ENCODE data around the gene FNDC11. TPM values are rescaled to one million over a fixed set of nuclear protein-coding genes. Genes with fewer than 3 reads are reported as not detected.

The FNDC11 gene
- total and polyA plus RNA-seq, 7 experiments from 2014 or later, result 0.22 to 1.2 (median 0.32) TPM

DNA sequence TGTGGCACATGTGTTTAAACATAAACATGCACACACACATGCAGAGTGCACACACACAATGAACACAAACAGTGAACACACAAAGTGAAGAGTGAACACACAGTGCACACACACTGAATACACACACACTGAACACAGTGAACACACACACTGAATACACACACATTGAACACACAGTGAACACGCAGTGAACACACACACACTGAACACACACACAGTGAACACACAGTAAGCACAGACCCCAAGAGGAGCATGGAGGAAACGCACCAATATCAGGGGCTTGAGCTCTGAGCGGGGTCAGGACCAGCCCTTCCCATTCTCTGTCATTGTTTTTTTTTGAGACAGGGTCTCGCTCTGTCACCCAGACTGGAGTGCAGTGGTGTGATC, 37.2 kb downstream of the FNDC11 start:
- POLR2A ChIA-PET, result no interaction called here
- Histone ChIP-seq H3K27ac (ENCODE audit: low read depth, low read length) (no peak overlapping the region), H3K9me3 (ENCODE audit: control insufficient read depth in 2 of 3, low read length in 3 of 3) (no peaks in the 10 kb centered on the region), H3K4me3 (ENCODE audit: low read length) (no peak overlapping the region), H3K4me1 (ENCODE audit: control insufficient read depth in 2 of 2, insufficient read depth in 2 of 2, low read length in 2 of 2) (peaks cover 0 to 23% of the 10 kb centered on the region in 2 donors), H3K27me3 (ENCODE audit: control insufficient read depth in 2 of 2, insufficient read depth in 2 of 2, low read length in 2 of 2) (no peaks in the 10 kb centered on the region), H3K36me3 (ENCODE audit: control insufficient read depth in 2 of 3, insufficient read depth in 3 of 3, low read length in 3 of 3) (peaks cover 0 to 72% (median 5%) of the 10 kb centered on the region in 3 experiments)
- H3K4me3 Mint-ChIP-seq, result no peak overlapping the region
- H3K4me1 Mint-ChIP-seq, result peaks cover 5 to 22% (median 16%) of the 10 kb centered on the region in 7 donors
- intact Hi-C loops (cut with micrococcal nuclease), result no loop called here
- no peak for DNase-seq
- H3K9me3 Mint-ChIP-seq, result no peaks in the 10 kb centered on the region
- CTCF ChIA-PET, result no interaction called here
- ATAC-seq, result no peak
- peaks cover 5 to 47% (median 22%) of the 10 kb centered on the region in 5 donors for H3K36me3 Mint-ChIP-seq
- no peaks in the 10 kb centered on the region for H3K27me3 Mint-ChIP-seq
- H3K27ac Mint-ChIP-seq, result peak overlapping the region in 2 of 9 donors; percentile 12 to 87

DNA sequence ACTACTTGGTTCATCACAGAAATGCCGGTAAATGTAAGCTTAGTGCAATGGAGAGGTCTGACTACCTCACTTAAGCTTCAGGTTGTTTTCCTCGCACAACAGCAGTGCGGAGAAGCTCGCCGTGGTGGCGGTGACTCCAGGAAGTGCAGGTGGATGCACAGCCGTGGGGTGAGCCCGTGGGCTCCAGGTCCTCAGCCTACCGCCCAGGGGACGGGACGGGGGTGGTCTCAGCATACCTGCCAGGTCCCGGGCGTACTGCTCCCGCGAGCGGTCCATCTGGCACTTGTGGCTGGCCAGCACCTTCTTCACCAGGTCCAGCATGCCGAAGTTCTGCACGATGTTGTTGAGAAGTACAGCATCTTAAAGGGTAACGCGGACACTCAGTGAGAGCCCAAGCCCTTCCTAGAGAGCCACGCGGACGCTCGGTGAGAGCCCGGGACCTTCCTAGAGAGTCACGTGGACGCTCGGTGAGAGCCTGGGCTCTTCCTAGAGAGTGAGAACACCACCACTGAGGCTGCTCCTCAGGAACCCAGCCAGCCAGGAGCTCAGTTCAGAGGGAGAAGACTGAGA, 37.9 kb downstream of the FNDC11 start:
- POLR2A ChIA-PET, result interaction anchor here (0.6 kb wide), 1 partner anchor 42 kb away, joined by 3 read pairs; no protein-coding TSS in a partner anchor
- no peak for DNase-seq
- H3K4me3 Mint-ChIP-seq, result no peak overlapping the region

DNA sequence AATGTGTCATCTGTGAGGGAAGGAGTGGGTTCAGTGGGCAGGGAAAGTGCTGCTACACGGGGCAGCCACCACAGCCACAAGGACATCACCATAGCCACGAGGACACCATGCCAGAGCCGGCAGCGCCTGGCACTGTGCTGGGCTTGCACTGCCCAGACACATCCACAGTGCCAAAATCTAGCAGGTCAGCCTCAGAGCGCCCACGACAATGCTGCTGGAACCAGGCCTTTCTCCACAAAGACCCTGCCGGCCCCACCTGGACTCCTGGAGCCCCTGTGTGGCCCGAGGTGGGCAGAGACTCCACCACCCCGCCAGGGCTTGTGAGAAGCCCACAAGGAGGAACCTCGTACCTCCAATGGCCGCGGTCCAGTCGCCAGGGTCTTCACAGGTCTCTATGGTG, 38.7 kb downstream of the FNDC11 start:
- Histone ChIP-seq H3K9me3 (ENCODE audit: control insufficient read depth in 2 of 3, low read length in 3 of 3) (no peaks in the 10 kb centered on the region), H3K4me3 (ENCODE audit: low read length) (no peak overlapping the region), H3K36me3 (ENCODE audit: control insufficient read depth in 2 of 3, insufficient read depth in 3 of 3, low read length in 3 of 3) (peaks cover 0 to 88% (median 5%) of the 10 kb centered on the region in 3 experiments), H3K4me1 (ENCODE audit: control insufficient read depth in 2 of 2, insufficient read depth in 2 of 2, low read length in 2 of 2) (peaks cover 0 to 14% of the 10 kb centered on the region in 2 donors), H3K27ac (ENCODE audit: low read depth, low read length) (no peak overlapping the region), H3K27me3 (ENCODE audit: control insufficient read depth in 2 of 2, insufficient read depth in 2 of 2, low read length in 2 of 2) (no peaks in the 10 kb centered on the region)
- CTCF ChIA-PET, result no interaction called here
- no peaks in the 10 kb centered on the region for H3K27me3 Mint-ChIP-seq
- H3K4me1 Mint-ChIP-seq, result peaks cover 5 to 9% (median 9%) of the 10 kb centered on the region in 7 donors
- intact Hi-C loops (cut with micrococcal nuclease), result no loop called here
- no peak for ATAC-seq
- H3K36me3 Mint-ChIP-seq, result peaks cover 5 to 51% (median 24%) of the 10 kb centered on the region in 5 donors
- H3K4me3 Mint-ChIP-seq, result no peak overlapping the region
- H3K27ac Mint-ChIP-seq, result peak overlapping the region in 1 of 9 donors; percentile 59
- DNase-seq, result no peak
- POLR2A ChIA-PET, result interaction anchor here (0.6 kb wide), 1 partner anchor 41 kb away, joined by 3 read pairs; no protein-coding TSS in a partner anchor
- H3K9me3 Mint-ChIP-seq, result no peaks in the 10 kb centered on the region

More for the DNA sequence above, 37.9 kb downstream of the FNDC11 start:
- H3K9me3 Mint-ChIP-seq, result no peaks in the 10 kb centered on the region
- no peaks in the 10 kb centered on the region for H3K9me3 ChIP-seq (ENCODE audit: control insufficient read depth in 2 of 3, low read length in 3 of 3)
- no peaks in the 10 kb centered on the region for H3K27me3 Mint-ChIP-seq
- peak overlapping the region in 1 of 9 donors; percentile 72 for H3K27ac Mint-ChIP-seq
- no peak for ATAC-seq
- peaks cover 0 to 80% (median 5%) of the 10 kb centered on the region in 3 experiments for H3K36me3 ChIP-seq (ENCODE audit: control insufficient read depth in 2 of 3, insufficient read depth in 3 of 3, low read length in 3 of 3)
- peaks cover 5 to 49% (median 22%) of the 10 kb centered on the region in 5 donors for H3K36me3 Mint-ChIP-seq
- intact Hi-C loops (cut with micrococcal nuclease), result no loop called here
- H3K27me3 ChIP-seq (ENCODE audit: control insufficient read depth in 2 of 2, insufficient read depth in 2 of 2, low read length in 2 of 2), result no peaks in the 10 kb centered on the region
- no peak overlapping the region for H3K27ac ChIP-seq (ENCODE audit: low read depth, low read length)
- peaks cover 0 to 22% of the 10 kb centered on the region in 2 donors for H3K4me1 ChIP-seq (ENCODE audit: control insufficient read depth in 2 of 2, insufficient read depth in 2 of 2, low read length in 2 of 2)
- no peak overlapping the region for H3K4me3 ChIP-seq (ENCODE audit: low read length)
- H3K4me1 Mint-ChIP-seq, result peaks cover 5 to 17% (median 16%) of the 10 kb centered on the region in 7 donors
- CTCF ChIA-PET, result no interaction called here

- Histone ChIP-seq H3K4me1 (ENCODE audit: control insufficient read depth in 2 of 2, insufficient read depth in 2 of 2, low read length in 2 of 2) (no peaks in the 10 kb centered on the region), H3K27ac (ENCODE audit: low read depth, low read length) (no peak overlapping the region), H3K9me3 (ENCODE audit: control insufficient read depth in 2 of 3, low read length in 3 of 3) (no peaks in the 10 kb centered on the region), H3K36me3 (ENCODE audit: control insufficient read depth in 2 of 3, insufficient read depth in 3 of 3, low read length in 3 of 3) (peaks cover 0 to 98% (median 8%) of the 10 kb centered on the region in 3 experiments), H3K4me3 (ENCODE audit: low read length) (no peak overlapping the region), H3K27me3 (ENCODE audit: control insufficient read depth in 2 of 2, insufficient read depth in 2 of 2, low read length in 2 of 2) (no peaks in the 10 kb centered on the region)
- H3K36me3 Mint-ChIP-seq, result peaks cover 6 to 52% (median 25%) of the 10 kb centered on the region in 5 donors
- no peak for DNase-seq
- H3K4me1 Mint-ChIP-seq, result no peaks in the 10 kb centered on the region
- ChIA-PET POLR2A (no interaction called here), CTCF (no interaction called here)
- no peaks in the 10 kb centered on the region for H3K27me3 Mint-ChIP-seq
- H3K9me3 Mint-ChIP-seq, result no peaks in the 10 kb centered on the region
- ATAC-seq, result no peak
- intact Hi-C loops (cut with micrococcal nuclease), result no loop called here
- H3K27ac Mint-ChIP-seq, result no peak overlapping the region
- no peak overlapping the region for H3K4me3 Mint-ChIP-seq
Measured at GRCh38 chr20:63594043-63594561, 40.1 kb downstream of the FNDC11 start.

GRCh38 chr20:63595416-63596127, 41.6 kb downstream of the FNDC11 start:
- no peak overlapping the region for H3K27ac Mint-ChIP-seq
- POLR2A ChIA-PET, result interaction anchor here (0.6 kb wide), 1 partner anchor 186 kb away, joined by 3 read pairs; no protein-coding TSS in a partner anchor
- ATAC-seq (no peak), DNase-seq (no peak)
- H3K4me3 Mint-ChIP-seq, result no peak overlapping the region
- H3K4me1 ChIP-seq (ENCODE audit: control insufficient read depth in 2 of 2, insufficient read depth in 2 of 2, low read length in 2 of 2), result no peaks in the 10 kb centered on the region
- H3K9me3 Mint-ChIP-seq, result no peaks in the 10 kb centered on the region
- H3K36me3 ChIP-seq (ENCODE audit: control insufficient read depth in 2 of 3, insufficient read depth in 3 of 3, low read length in 3 of 3), result peaks cover 0 to 88% (median 8%) of the 10 kb centered on the region in 3 experiments
- intact Hi-C loops (cut with micrococcal nuclease), result no loop called here
- H3K4me1 Mint-ChIP-seq, result peaks cover 0 to 7% (median 0%) of the 10 kb centered on the region in 7 donors
- peaks cover 9 to 48% (median 30%) of the 10 kb centered on the region in 5 donors for H3K36me3 Mint-ChIP-seq
- CTCF ChIA-PET, result interaction anchor here (1.3 kb wide), 1 partner anchor 46 kb away, joined by 3 read pairs; no protein-coding TSS in a partner anchor
- no peaks in the 10 kb centered on the region for H3K27me3 Mint-ChIP-seq
- H3K27ac ChIP-seq (ENCODE audit: low read depth, low read length), result no peak overlapping the region
- H3K9me3 ChIP-seq (ENCODE audit: control insufficient read depth in 2 of 3, low read length in 3 of 3), result no peaks in the 10 kb centered on the region
- H3K4me3 ChIP-seq (ENCODE audit: low read length), result no peak overlapping the region
- no peaks in the 10 kb centered on the region for H3K27me3 ChIP-seq (ENCODE audit: control insufficient read depth in 2 of 2, insufficient read depth in 2 of 2, low read length in 2 of 2)

GRCh38 chr20:63596423-63596822, 42.5 kb downstream of the FNDC11 start:
- H3K36me3 ChIP-seq (ENCODE audit: control insufficient read depth in 2 of 3, insufficient read depth in 3 of 3, low read length in 3 of 3), result peaks cover 0 to 87% (median 8%) of the 10 kb centered on the region in 3 experiments

More at GRCh38 chr20:63596423-63596822, 42.5 kb downstream of the FNDC11 start:
- H3K4me1 Mint-ChIP-seq, result peaks cover 0 to 7% (median 0%) of the 10 kb centered on the region in 7 donors
- H3K4me3 Mint-ChIP-seq, result no peak overlapping the region
- no peak for ATAC-seq
- H3K36me3 Mint-ChIP-seq, result peaks cover 9 to 44% (median 31%) of the 10 kb centered on the region in 5 donors
- intact Hi-C loops (cut with micrococcal nuclease), result no loop called here
- H3K9me3 Mint-ChIP-seq, result peaks cover 0 to 2% (median 0%) of the 10 kb centered on the region in 11 donors
- H3K27me3 ChIP-seq (ENCODE audit: control insufficient read depth in 2 of 2, insufficient read depth in 2 of 2, low read length in 2 of 2), result no peaks in the 10 kb centered on the region
- H3K27me3 Mint-ChIP-seq, result no peaks in the 10 kb centered on the region
- ChIA-PET POLR2A (no interaction called here), CTCF (interaction anchor here (1.3 kb wide), 1 partner anchor 45 kb away, joined by 3 read pairs; no protein-coding TSS in a partner anchor)
- no peak overlapping the region for H3K27ac Mint-ChIP-seq
- no peak overlapping the region for H3K4me3 ChIP-seq (ENCODE audit: low read length)
- no peaks in the 10 kb centered on the region for H3K4me1 ChIP-seq (ENCODE audit: control insufficient read depth in 2 of 2, insufficient read depth in 2 of 2, low read length in 2 of 2)
- H3K9me3 ChIP-seq (ENCODE audit: control insufficient read depth in 2 of 3, low read length in 3 of 3), result no peaks in the 10 kb centered on the region
- no peak overlapping the region for H3K27ac ChIP-seq (ENCODE audit: low read depth, low read length)
- DNase-seq, result no peak

All from naive thymus-derived CD4-positive, alpha-beta T cell (primary cell).